Epithelial cell of proximal tubule (primary cell): ENCODE results near the gene MEGF9. TPM values are rescaled to one million over a fixed set of nuclear protein-coding genes. Genes with fewer than 3 reads are reported as not detected.

Experiments used
- DNase-seq: peaks from one replicate; pipeline ENCODE4 v3.0.0-alpha.2; 2011; ENCODE audit warnings: low read depth
- H3K4me3 ChIP-seq: 2 replicates; pipeline ENCODE4 v1.5.1; 2011; ENCODE audit warnings: low read depth, mild to moderate bottlenecking, low read length
- total RNA-seq: library from RNA; depleted of rRNA; stranded (reverse); fragments of >200 nt; gene quantifications from 2 replicates; pipeline ENCODE4 v1.2.3, GENCODE V29; 2015
- TF ChIP-seq, protein P1 (sequence below): conservative IDR thresholded peaks from 2 replicates; pipeline ENCODE4 v1.5.1; 2012; ENCODE audit warnings: low read depth, mild to moderate bottlenecking, low read length

MEGF9 gene
- total RNA-seq, 1 donor from 2014 or later = 11.1 TPM

GRCh38 chr9:120681121-120681520 is 33.1 kb downstream of the MEGF9 start:
- H3K4me3 ChIP-seq = no peak overlapping the region
- no peak for DNase-seq
- TF ChIP-seq, protein P1, sequence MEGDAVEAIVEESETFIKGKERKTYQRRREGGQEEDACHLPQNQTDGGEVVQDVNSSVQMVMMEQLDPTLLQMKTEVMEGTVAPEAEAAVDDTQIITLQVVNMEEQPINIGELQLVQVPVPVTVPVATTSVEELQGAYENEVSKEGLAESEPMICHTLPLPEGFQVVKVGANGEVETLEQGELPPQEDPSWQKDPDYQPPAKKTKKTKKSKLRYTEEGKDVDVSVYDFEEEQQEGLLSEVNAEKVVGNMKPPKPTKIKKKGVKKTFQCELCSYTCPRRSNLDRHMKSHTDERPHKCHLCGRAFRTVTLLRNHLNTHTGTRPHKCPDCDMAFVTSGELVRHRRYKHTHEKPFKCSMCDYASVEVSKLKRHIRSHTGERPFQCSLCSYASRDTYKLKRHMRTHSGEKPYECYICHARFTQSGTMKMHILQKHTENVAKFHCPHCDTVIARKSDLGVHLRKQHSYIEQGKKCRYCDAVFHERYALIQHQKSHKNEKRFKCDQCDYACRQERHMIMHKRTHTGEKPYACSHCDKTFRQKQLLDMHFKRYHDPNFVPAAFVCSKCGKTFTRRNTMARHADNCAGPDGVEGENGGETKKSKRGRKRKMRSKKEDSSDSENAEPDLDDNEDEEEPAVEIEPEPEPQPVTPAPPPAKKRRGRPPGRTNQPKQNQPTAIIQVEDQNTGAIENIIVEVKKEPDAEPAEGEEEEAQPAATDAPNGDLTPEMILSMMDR = no peak

GRCh38 chr9:120680579-120680978 is 33.7 kb downstream of the MEGF9 start:
- no peak overlapping the region for H3K4me3 ChIP-seq
- no peak for DNase-seq
- TF ChIP-seq, protein P1 = no peak

DNA sequence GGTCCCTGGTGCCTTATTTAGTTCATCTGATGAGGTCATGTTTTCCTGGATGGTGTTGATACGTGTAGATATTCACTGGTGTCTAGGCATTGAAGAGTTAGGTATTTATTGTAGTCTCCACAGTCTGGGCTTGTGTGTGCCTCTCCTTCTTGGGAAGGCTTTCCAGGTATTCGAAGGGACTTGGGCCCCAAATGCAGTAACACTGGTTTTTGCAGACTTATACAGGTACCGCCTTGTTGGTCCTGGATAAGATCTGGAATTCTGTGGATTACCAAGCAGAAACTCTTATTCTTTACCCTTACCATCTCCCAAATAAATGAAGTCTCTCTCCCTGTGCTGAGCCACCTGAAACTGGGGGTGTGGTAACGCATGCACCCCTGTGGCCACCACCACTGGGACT is 34.1 kb downstream of the MEGF9 start:
- TF ChIP-seq, protein P1 = no peak
- no peak for DNase-seq
- no peak overlapping the region for H3K4me3 ChIP-seq

GRCh38 chr9:120677965-120678364 is 36.3 kb downstream of the MEGF9 start:
- TF ChIP-seq, protein P1 = no peak
- no peak for DNase-seq
- no peak overlapping the region for H3K4me3 ChIP-seq

- no peak overlapping the region for H3K4me3 ChIP-seq
- DNase-seq = no peak
- TF ChIP-seq, protein P1 = no peak
These were observed 37.4 kb downstream of the MEGF9 start for GRCh38 chr9:120676767-120677402.

- no peak for DNase-seq
- H3K4me3 ChIP-seq = no peak overlapping the region
- TF ChIP-seq, protein P1 = no peak
These were observed 45.9 kb downstream of the MEGF9 start for GRCh38 chr9:120668399-120668798.

DNA sequence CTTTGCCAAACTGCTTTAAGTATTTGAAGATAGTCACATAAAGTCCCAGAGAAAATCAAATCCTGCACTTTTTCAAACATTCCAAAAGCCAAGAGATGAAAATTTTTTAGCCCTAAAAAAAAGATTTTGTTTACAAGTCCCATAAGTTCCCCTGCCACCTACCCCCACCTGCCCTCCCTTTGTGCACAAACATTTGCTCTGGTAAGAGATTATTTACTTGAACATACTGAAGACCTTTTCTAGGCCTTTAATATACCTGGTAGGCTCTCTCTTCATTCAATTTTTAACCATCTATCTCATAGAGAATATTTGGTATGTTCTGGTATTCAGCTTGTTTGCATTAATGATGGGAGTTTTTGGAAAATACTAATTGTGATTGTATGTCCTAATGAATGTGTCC is 50.3 kb downstream of the MEGF9 start:
- no peak for DNase-seq
- H3K4me3 ChIP-seq = no peak overlapping the region
- TF ChIP-seq, protein P1 = no peak
